ENCODE data around the gene POC1A. TPM values are rescaled to one million over a fixed set of nuclear protein-coding genes. Genes with fewer than 3 reads are reported as not detected.
"Not testable (repeated sequence)": the region's sequence is repeated elsewhere in the genome, so short reads cannot be mapped to it uniquely, and the experiment has no call there.

The POC1A gene
- total and polyA plus RNA-seq, 2 of the 4 experiments (the other 2 are of a cell fraction): 10.6 to 11.5 TPM

GRCh38 chr3:52153389-52154096, 680 bp downstream of the POC1A start (continued):
- no peak for TF ChIP-seq SMC3 (IDR thresholded peaks at IDR 0.05; ENCODE audit: low read depth, low read length)
- TF ChIP-seq MAZ (IDR thresholded peaks at IDR 0.05; ENCODE audit: borderline replicate concordance, low read depth, low read length): no peak

- H2AFZ ChIP-seq (replicated peaks; ENCODE audit: low read length, poor library complexity); H4K91ac ChIP-seq (ENCODE audit: insufficient read depth, low read depth, low read length); H3K36me3 ChIP-seq (ENCODE audit: control insufficient read depth, insufficient read depth, low read length); H3K23ac ChIP-seq (ENCODE audit: low read depth, low read length); H2BK15ac ChIP-seq (ENCODE audit: low read depth, low read length); H4K5ac ChIP-seq (ENCODE audit: low read depth, low read length); H4K20me1 ChIP-seq (ENCODE audit: insufficient read depth, low read length); dilution Hi-C loops (cut with HindIII; ENCODE audit: low sequenced_read_pairs, unreplicated experiment); H3K9ac ChIP-seq (ENCODE audit: low read depth, low read length); ATAC-seq (ENCODE audit: low read depth); H2AK5ac ChIP-seq (ENCODE audit: low read depth, low read length); H3K4ac ChIP-seq (ENCODE audit: low read depth, low read length); H3K27ac ChIP-seq (ENCODE audit: insufficient read depth, low read length); DNase-seq; H3K56ac ChIP-seq (ENCODE audit: extremely low read depth, insufficient read depth, low read length); H2BK5ac ChIP-seq (ENCODE audit: low read depth, low read length, poor library complexity, severe bottlenecking); H3K27me3 ChIP-seq (ENCODE audit: control insufficient read depth, insufficient read depth, low read length); H2BK20ac ChIP-seq (ENCODE audit: low read depth, low read length); H4K8ac ChIP-seq (ENCODE audit: low read depth in 2 of 2, low read length in 2 of 2); H3K4me2 ChIP-seq (ENCODE audit: low read depth, low read length); H3K4me1 ChIP-seq (ENCODE audit: control insufficient read depth, insufficient read depth, low read length); BruUV-seq (replicated peaks); H3K14ac ChIP-seq (replicated peaks; ENCODE audit: low read depth, low read length); POLR2A ChIA-PET (ENCODE audit: unreplicated experiment); H3K18ac ChIP-seq (ENCODE audit: low read depth, low read length); CTCF ChIA-PET; H2AK9ac ChIP-seq (replicated peaks; ENCODE audit: low read depth, low read length, poor library complexity); H3K9me3 ChIP-seq (ENCODE audit: control insufficient read depth, insufficient read depth, low read length); H2BK120ac ChIP-seq (ENCODE audit: low read depth, low read length); H3K4me3 ChIP-seq (ENCODE audit: insufficient read depth, low read depth, low read length): not testable (repeated sequence)
- in situ Hi-C loops (cut with MboI; ENCODE audit: low sequenced_read_pairs): loop anchor here (25.0 kb wide), 1 partner anchor 1815 kb away; the partner anchor contains the start of genes RASSF1, TUSC2 and ZMYND10
- Histone ChIP-seq H3K79me1 (ENCODE audit: low read depth in 1 of 2, low read length in 2 of 2) (peaks cover 25 to 40% of the 10 kb centered on the region in 2 experiments), H3K9me1 (ENCODE audit: insufficient read depth, low read length) (peaks cover 11% of the 10 kb centered on the region; the same call in 1 of the 2 replicates)
- no CpG with 5 or more reads among the region's 4 CpGs for WGBS, 2 experiments (ENCODE audit: extremely low coverage in 2 of 2, insufficient read length in 1 of 2)
- intact Hi-C loops (cut with micrococcal nuclease): loop anchor here (5.0 kb wide), 1 partner anchor 45 kb away; the partner anchor contains the start of gene ALAS1
These were observed 2.2 kb downstream of the POC1A start for GRCh38 chr3:52151991-52152390.

Data from IMR-90 (cell line).